HepG2 (cell line): ENCODE results near the gene FBXO24. TPM values are rescaled to one million over a fixed set of nuclear protein-coding genes. Genes with fewer than 3 reads are reported as not detected.

Experiments
- ATAC-seq: fragments of 200-7000 bp; cut with Tn5 transposase; 3 replicates; pipeline ENCODE4 v1.9.1; 2020; ENCODE audit warnings: mild to moderate bottlenecking, moderate library complexity
- BruUV-seq: library from RNA; stranded (reverse); fragments of 400-500 nt; replicated peaks from 2 replicates; lab custom pipeline; 2021; lab: Mats Ljungman, UMichigan
- CTCF ChIA-PET: fragments of 300-600 bp; formaldehyde crosslinking; extraction: SDS; loops from one replicate; lab custom pipeline; 2021; ENCODE audit warnings: low total read pairs, inconsistent platforms, low intra/inter-chr PET ratio; lab: Yijun Ruan, JAX
- POLR2A ChIA-PET: fragments of 350-600 bp; sonication (Branson Sonifier 250); formaldehyde crosslinking; loops from one replicate; lab custom pipeline; 2020; ENCODE audit warnings: antibody characterized with exemption, inconsistent platforms; lab: Yijun Ruan, JAX
- DNase-seq: peaks from one replicate; pipeline ENCODE4 v3.0.0-alpha.2; 2015; ENCODE audit warnings: low spot score
- FAIRE-seq: peaks from 3 replicates; lab custom pipeline; 2011; peaks lifted over from hg19 to GRCh38; lab: Jason Lieb, UNC
- H2AFZ ChIP-seq: one replicate; pipeline ENCODE4 v1.6.1; 2011; ENCODE audit warnings: low read length, inconsistent platforms
- H3K27ac ChIP-seq: fragments of 300-600 bp; 3 replicates; pipeline ENCODE4 v1.8.0; 2011; ENCODE audit warnings: mixed run types, mild to moderate bottlenecking, mixed read lengths, low read length, inconsistent platforms; ENCODE audit not compliant: insufficient read depth; ENCODE audit errors: extremely low read length
- H3K27me3 ChIP-seq, 2 experiments: fragments of 200-600 bp in 1 of 2; 2 replicates in 1 of 2; 3 replicates in 1 of 2; pipeline versions ENCODE4 v1.6.0 to v1.8.0; 2011; ENCODE audit warnings: low read length in 2 of 2, mild to moderate bottlenecking in 2 of 2, moderate library complexity in 2 of 2, inconsistent platforms in 1 of 2; ENCODE audit not compliant: insufficient read depth in 2 of 2, control insufficient read depth in 1 of 2
- H3K36me3 ChIP-seq, 2 experiments: fragments of 200-600 bp in 1 of 2; replicated peaks in 1 of 2; 2 replicates in 1 of 2; 3 replicates in 1 of 2; pipeline versions ENCODE4 v1.5.1 to v1.8.0; 2011; ENCODE audit warnings: low read length in 2 of 2, inconsistent platforms in 1 of 2; ENCODE audit not compliant: insufficient read depth in 2 of 2, control insufficient read depth in 1 of 2
- H3K4me1 ChIP-seq: 2 replicates; pipeline ENCODE4 v1.5.1; 2012; ENCODE audit warnings: low read length, inconsistent platforms; ENCODE audit not compliant: insufficient read depth
- H3K4me2 ChIP-seq: 2 replicates; pipeline ENCODE4 v1.6.0; 2011; ENCODE audit warnings: low read depth, low read length, inconsistent platforms
- H3K4me3 ChIP-seq, 3 experiments: fragments of 200-600 bp in 1 of 3; sonication (generic), shearing (Covaris generic) in 1 of 3; replicated peaks in 1 of 3; 2 replicates each; pipeline ENCODE4 v1.5.1; 2011 to 2016; ENCODE audit warnings: low read length in 3 of 3, inconsistent platforms in 2 of 3, low read depth in 2 of 3, mild to moderate bottlenecking in 2 of 3, control low read depth in 1 of 3, mixed read lengths in 1 of 3; ENCODE audit not compliant: insufficient read depth in 1 of 3
- H3K79me2 ChIP-seq: one replicate; pipeline ENCODE4 v1.6.1; 2011; ENCODE audit warnings: low read length, inconsistent platforms; ENCODE audit not compliant: insufficient read depth
- H3K9ac ChIP-seq: 2 replicates; pipeline ENCODE4 v1.6.0; 2011; ENCODE audit warnings: mild to moderate bottlenecking, low read depth, low read length, inconsistent platforms; ENCODE audit not compliant: insufficient read depth
- H3K9me3 ChIP-seq: 2 replicates; pipeline ENCODE4 v1.5.1; 2012; ENCODE audit warnings: mild to moderate bottlenecking, low read length
- H4K20me1 ChIP-seq: 2 replicates; pipeline ENCODE4 v1.6.0; 2011; ENCODE audit warnings: inconsistent platforms, mild to moderate bottlenecking, low read length, moderate library complexity; ENCODE audit not compliant: insufficient read depth
- PHF5A ChIP-seq: IDR thresholded peaks from one replicate; pipeline ENCODE4 v1.6.1; 2018; ENCODE audit warnings: low read depth, missing genetic modification reagents; ENCODE audit not compliant: unreplicated experiment
- WGBS: methylation state at CpG from one replicate; pipeline ENCODE4 v1.1.6; 2017; ENCODE audit warnings: low lambda C conversion rate; 5-methylcytosine and 5-hydroxymethylcytosine counted together
- in situ Hi-C: cut with HindIII; loops from 2 replicates; pipeline ENCODE4 v1.10.0; 2017; ENCODE audit warnings: low pct_unique_long_range_greater_than_20kb; ENCODE audit not compliant: extremely low pct_ligation_motif_present
- intact Hi-C: fragments of 100-400 bp; cut with micrococcal nuclease; formaldehyde crosslinking; loops from one replicate; pipeline ENCODE4 v1.10.0; 2022; ENCODE audit not compliant: unreplicated experiment
- polyA plus RNA-seq, 8 experiments: library from polyadenylated mRNA; depleted of rRNA in 3 of 8; stranded (reverse) in 7 of 8; unstranded in 1 of 8; fragments of >200 nt; fragmentation: Illumina TruSeq in 4 of 8; extraction: Trizol in 4 of 8; gene quantifications; 2 replicates each; pipeline versions ENCODE4 v1.2.1 to v1.2.3, GENCODE V29; 2011 to 2016; ENCODE audit warnings: low read depth in 4 of 8, missing spikeins in 1 of 8, mixed read lengths in 1 of 8; ENCODE audit not compliant: insufficient read depth in 1 of 8
- total RNA-seq, 5 experiments: library from RNA; depleted of rRNA; stranded (reverse); fragments of >200 nt; fragmentation: Illumina TruSeq; extraction: Trizol; gene quantifications; 2 replicates each; pipeline ENCODE4 v1.2.3, GENCODE V29; 2016; ENCODE audit warnings: low read depth in 1 of 5
- TF ChIP-seq, protein P1 (sequence below): sonication (generic); formaldehyde crosslinking; IDR thresholded peaks from 2 replicates; pipeline ENCODE4 v1.4.0; 2020; ENCODE audit warnings: missing genetic modification reagents

Gene FBXO24
- total and polyA plus RNA-seq, 2 of the 13 experiments (the other 11 are each of a cell fraction or from before 2014, with no cell fraction given) = 0.20 to 0.55 TPM

DNA sequence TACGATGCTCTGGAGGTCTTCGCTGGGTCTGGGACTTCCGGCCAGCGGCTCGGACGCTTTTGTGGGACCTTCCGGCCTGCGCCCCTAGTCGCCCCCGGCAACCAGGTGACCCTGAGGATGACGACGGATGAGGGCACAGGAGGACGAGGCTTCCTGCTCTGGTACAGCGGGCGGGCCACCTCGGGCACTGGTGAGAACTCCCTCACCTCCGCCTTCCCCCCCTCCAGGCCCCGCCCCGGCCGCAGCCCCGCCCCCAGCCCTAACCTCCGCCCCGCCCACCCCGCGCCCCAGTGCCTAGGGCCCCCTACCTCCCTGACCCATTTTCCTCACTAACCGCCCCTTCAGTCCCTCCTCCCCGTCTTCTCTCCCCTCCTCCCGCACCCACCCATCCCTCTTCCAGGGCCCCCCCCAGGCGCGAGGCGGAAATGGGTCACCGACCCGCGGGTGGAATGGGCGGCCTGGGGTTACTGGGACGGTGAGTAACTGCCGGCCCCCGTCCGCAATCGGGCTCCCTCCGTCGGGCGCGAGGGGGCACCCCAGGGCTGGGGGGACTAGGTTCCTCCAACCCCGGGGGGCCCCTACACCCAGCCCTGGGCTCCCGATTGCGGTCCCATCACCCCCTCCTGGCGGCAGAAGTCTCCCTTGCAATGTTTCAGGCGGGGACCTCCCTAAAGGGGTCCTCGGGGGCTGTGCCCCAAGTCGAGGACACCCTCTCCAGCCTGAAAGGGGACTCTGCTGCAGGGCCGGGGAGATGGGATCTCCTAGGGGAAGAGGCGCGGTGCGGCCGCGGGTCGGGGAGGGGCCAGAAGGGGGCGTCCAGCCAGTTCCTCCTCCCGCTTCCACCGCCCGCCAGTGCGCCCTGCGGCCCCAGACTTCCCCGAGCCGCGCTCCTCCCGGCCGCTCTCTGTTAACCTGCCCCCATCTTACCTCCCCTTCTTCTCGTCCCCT is 18.2 kb downstream of the FBXO24 start:
- ChIA-PET CTCF (no interaction called here), POLR2A (interaction anchor here (2.9 kb wide), 1 partner anchor 18 kb away, joined by 19 read pairs; the partner anchor contains the start of genes FBXO24 and LRCH4)
- WGBS = 95% methylated on average over 42 of the region's 70 CpGs
- intact Hi-C loops = no loop called here
- Histone ChIP-seq H3K79me2 (no peaks in the 10 kb centered on the region), H3K4me1 (peaks cover 41% of the 10 kb centered on the region), H3K27me3 (0 out of 5 replicates have a peak, but pooled peaks cover 0 to 2% of the 10 kb centered on the region in 2 experiments), H4K20me1 (no peaks in the 10 kb centered on the region), H3K36me3 (no peaks in the 10 kb centered on the region), H3K4me3 (no peak overlapping the region), H3K27ac (no peak overlapping the region), H3K9me3 (no peaks in the 10 kb centered on the region), H3K4me2 (no peak overlapping the region), H3K9ac (no peak overlapping the region), H2AFZ (no peak overlapping the region)
- no peak for FAIRE-seq
- BruUV-seq = no TSS peak
- DNase-seq = no peak
- TF ChIP-seq, protein P1, sequence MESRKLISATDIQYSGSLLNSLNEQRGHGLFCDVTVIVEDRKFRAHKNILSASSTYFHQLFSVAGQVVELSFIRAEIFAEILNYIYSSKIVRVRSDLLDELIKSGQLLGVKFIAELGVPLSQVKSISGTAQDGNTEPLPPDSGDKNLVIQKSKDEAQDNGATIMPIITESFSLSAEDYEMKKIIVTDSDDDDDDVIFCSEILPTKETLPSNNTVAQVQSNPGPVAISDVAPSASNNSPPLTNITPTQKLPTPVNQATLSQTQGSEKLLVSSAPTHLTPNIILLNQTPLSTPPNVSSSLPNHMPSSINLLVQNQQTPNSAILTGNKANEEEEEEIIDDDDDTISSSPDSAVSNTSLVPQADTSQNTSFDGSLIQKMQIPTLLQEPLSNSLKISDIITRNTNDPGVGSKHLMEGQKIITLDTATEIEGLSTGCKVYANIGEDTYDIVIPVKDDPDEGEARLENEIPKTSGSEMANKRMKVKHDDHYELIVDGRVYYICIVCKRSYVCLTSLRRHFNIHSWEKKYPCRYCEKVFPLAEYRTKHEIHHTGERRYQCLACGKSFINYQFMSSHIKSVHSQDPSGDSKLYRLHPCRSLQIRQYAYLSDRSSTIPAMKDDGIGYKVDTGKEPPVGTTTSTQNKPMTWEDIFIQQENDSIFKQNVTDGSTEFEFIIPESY (CRISPR knock-in tag) = peak; percentile 92
- no peak for TF ChIP-seq PHF5A (CRISPR knock-in tag)
- in situ Hi-C loops = no loop called here
- ATAC-seq = no peak
